Measurements from ENCODE around the gene COLEC12.

Gene COLEC12

GRCh38 chr18:422966-423365 lies 77.5 kb downstream of the COLEC12 start:
- no peak for TF ChIP-seq EP300 (IDR thresholded peaks at IDR 0.05; ENCODE audit: borderline replicate concordance)

GRCh38 chr18:421247-422155 lies 79.0 kb downstream of the COLEC12 start:
- TF ChIP-seq USF1 (IDR thresholded peaks at IDR 0.05): no peak
- no peak for TF ChIP-seq NFIC (IDR thresholded peaks at IDR 0.05)
- TF ChIP-seq YY1 (IDR thresholded peaks at IDR 0.05; ENCODE audit: low read depth): no peak
- TF ChIP-seq FOXM1 (IDR thresholded peaks at IDR 0.05; ENCODE audit: borderline replicate concordance, low read depth): no peak
- TF ChIP-seq MAX (IDR thresholded peaks at IDR 0.05): no peak
- no peak for TF ChIP-seq RAD21 (IDR thresholded peaks at IDR 0.05; ENCODE audit: low read depth)
- TF ChIP-seq CREB1 (IDR thresholded peaks at IDR 0.05; ENCODE audit: low read depth): no peak
- TF ChIP-seq EGR1 (IDR thresholded peaks at IDR 0.05): no peak
- no peak for TF ChIP-seq TAF1 (IDR thresholded peaks at IDR 0.05; ENCODE audit: low read depth)
- no peak for TF ChIP-seq REST (IDR thresholded peaks at IDR 0.05; ENCODE audit: low read depth)
- no peak; the same call in 1 of the 2 replicates for TF ChIP-seq TEAD4 (IDR thresholded peaks at IDR 0.05)
- no peak for TF ChIP-seq EP300 (IDR thresholded peaks at IDR 0.05; ENCODE audit: borderline replicate concordance)
- no peak for TF ChIP-seq CEBPB (IDR thresholded peaks at IDR 0.05)
- no peak for TF ChIP-seq TCF12 (IDR thresholded peaks at IDR 0.05; ENCODE audit: low read depth)
- no peak for TF ChIP-seq ZBTB7A (IDR thresholded peaks at IDR 0.05; ENCODE audit: low read depth)

DNA sequence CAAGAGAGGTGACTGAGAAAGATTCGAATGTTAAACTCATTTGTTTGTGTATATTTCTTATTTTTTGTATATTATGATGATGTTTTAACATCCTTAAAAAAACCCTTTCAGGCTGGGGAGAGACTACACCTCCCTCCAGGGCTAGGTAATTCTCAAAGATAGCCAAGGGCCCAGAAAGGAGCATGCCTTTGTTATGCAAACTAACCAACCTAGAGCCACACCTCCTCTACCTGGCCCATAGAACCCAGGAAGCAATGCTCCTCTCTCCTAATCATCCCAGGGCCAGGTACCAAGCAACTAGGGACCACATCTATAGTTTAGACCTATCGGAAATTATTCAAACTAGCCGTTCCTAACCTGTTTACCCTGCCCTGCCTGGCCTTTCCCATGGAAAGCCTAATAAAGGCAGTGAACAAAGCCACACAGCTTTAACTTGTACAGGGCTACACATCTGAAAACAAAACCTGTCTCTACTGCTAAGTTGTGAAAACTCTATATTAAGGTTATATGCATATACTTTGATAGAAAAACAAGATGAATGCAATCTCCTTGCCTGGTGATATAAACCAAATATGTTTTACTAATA lies 79.7 kb downstream of the COLEC12 start:
- TF ChIP-seq TCF12 (IDR thresholded peaks at IDR 0.05; ENCODE audit: low read depth): no peak
- TF ChIP-seq CEBPB (IDR thresholded peaks at IDR 0.05): no peak
- no peak for TF ChIP-seq ZBTB7A (IDR thresholded peaks at IDR 0.05; ENCODE audit: low read depth)
- no peak for TF ChIP-seq USF1 (IDR thresholded peaks at IDR 0.05)
- TF ChIP-seq MAX (IDR thresholded peaks at IDR 0.05): no peak
- no peak for TF ChIP-seq TAF1 (IDR thresholded peaks at IDR 0.05; ENCODE audit: low read depth)
- no peak for TF ChIP-seq EP300 (IDR thresholded peaks at IDR 0.05; ENCODE audit: borderline replicate concordance)
- no peak for TF ChIP-seq REST (IDR thresholded peaks at IDR 0.05; ENCODE audit: low read depth)
- no peak for TF ChIP-seq NFIC (IDR thresholded peaks at IDR 0.05)
- TF ChIP-seq TEAD4 (IDR thresholded peaks at IDR 0.05): no peak
- no peak for TF ChIP-seq YY1 (IDR thresholded peaks at IDR 0.05; ENCODE audit: low read depth)
- TF ChIP-seq CREB1 (IDR thresholded peaks at IDR 0.05; ENCODE audit: low read depth): no peak
- no peak for TF ChIP-seq RAD21 (IDR thresholded peaks at IDR 0.05; ENCODE audit: low read depth)
- no peak for TF ChIP-seq FOXM1 (IDR thresholded peaks at IDR 0.05; ENCODE audit: borderline replicate concordance, low read depth)

- no peak for TF ChIP-seq USF1 (IDR thresholded peaks at IDR 0.05)
- no peak for TF ChIP-seq FOXM1 (IDR thresholded peaks at IDR 0.05; ENCODE audit: borderline replicate concordance, low read depth)
- no peak for TF ChIP-seq RAD21 (IDR thresholded peaks at IDR 0.05; ENCODE audit: low read depth)
- no peak for TF ChIP-seq ZBTB7A (IDR thresholded peaks at IDR 0.05; ENCODE audit: low read depth)
- TF ChIP-seq TAF1 (IDR thresholded peaks at IDR 0.05; ENCODE audit: low read depth): no peak
- TF ChIP-seq EP300 (IDR thresholded peaks at IDR 0.05; ENCODE audit: borderline replicate concordance): no peak
- no peak for TF ChIP-seq CREB1 (IDR thresholded peaks at IDR 0.05; ENCODE audit: low read depth)
- TF ChIP-seq TCF12 (IDR thresholded peaks at IDR 0.05; ENCODE audit: low read depth): no peak
- no peak for TF ChIP-seq CEBPB (IDR thresholded peaks at IDR 0.05)
- no peak for TF ChIP-seq EGR1 (IDR thresholded peaks at IDR 0.05)
- no peak for TF ChIP-seq YY1 (IDR thresholded peaks at IDR 0.05; ENCODE audit: low read depth)
- no peak for TF ChIP-seq REST (IDR thresholded peaks at IDR 0.05; ENCODE audit: low read depth)
- no peak for TF ChIP-seq TEAD4 (IDR thresholded peaks at IDR 0.05)
- TF ChIP-seq MAX (IDR thresholded peaks at IDR 0.05): no peak
- no peak for TF ChIP-seq NFIC (IDR thresholded peaks at IDR 0.05)
Measured at GRCh38 chr18:419541-420175, 80.8 kb downstream of the COLEC12 start.
